HEK293 (cell line): ENCODE measurements around the gene NUCB2.

Source experiments
- CTCF ChIP-seq: fragments of 450-650 bp; formaldehyde crosslinking; IDR thresholded peaks from 2 replicates; pipeline ENCODE4 v1.5.1; 2016; ENCODE audit warnings: missing biosample characterization, missing genetic modification characterization
- ZIC2 ChIP-seq: fragments of 450-650 bp; formaldehyde crosslinking; IDR thresholded peaks from 2 replicates; pipeline ENCODE4 v1.5.1; 2016; ENCODE audit warnings: missing biosample characterization, missing genetic modification characterization
- ZNF433 ChIP-seq: fragments of 450-650 bp; formaldehyde crosslinking; IDR thresholded peaks from 2 replicates; pipeline ENCODE4 v1.5.1; 2016; ENCODE audit warnings: missing biosample characterization, missing genetic modification characterization, low read depth

GRCh38 chr11:17230867-17231851, 45.4 kb upstream of the NUCB2 start:
- TF ChIP-seq ZNF433 (tag by site-specific recombination), result no peak
- no peak for TF ChIP-seq CTCF (tag by site-specific recombination)
- no peak for TF ChIP-seq ZIC2 (tag by site-specific recombination)
